ENCODE measurements around the gene SLC9A3.

- no peak for TF ChIP-seq RAD21 (IDR thresholded peaks at IDR 0.05; ENCODE audit: low read length)
- no peak for TF ChIP-seq CTCF (IDR thresholded peaks at IDR 0.05)
- TF ChIP-seq FOXM1 (IDR thresholded peaks at IDR 0.05; ENCODE audit: low read depth): no peak
- no peak for TF ChIP-seq EP300 (IDR thresholded peaks at IDR 0.05; ENCODE audit: borderline replicate concordance in 1 of 2, low read depth in 1 of 2, low read length in 1 of 2)
- no peak for TF ChIP-seq REST (IDR thresholded peaks at IDR 0.05; ENCODE audit: low read depth, low read length)
- TF ChIP-seq TAF1 (IDR thresholded peaks at IDR 0.05; ENCODE audit: borderline replicate concordance, low read depth, low read length): no peak
- no peak for TF ChIP-seq ZBTB33 (IDR thresholded peaks at IDR 0.05; ENCODE audit: borderline replicate concordance, low read depth)
- no peak for TF ChIP-seq MXI1 (IDR thresholded peaks at IDR 0.05; ENCODE audit: low read depth, low read length)
- TF ChIP-seq FOXJ3 (CRISPR knock-in tag; IDR thresholded peaks at IDR 0.05): no peak
- no peak for TF ChIP-seq GABPA (IDR thresholded peaks at IDR 0.05; ENCODE audit: low read depth)
- TF ChIP-seq SMC3 (IDR thresholded peaks at IDR 0.05; ENCODE audit: low read depth, low read length): no peak
- no peak for TF ChIP-seq POLR2AphosphoS5 (IDR thresholded peaks at IDR 0.05; ENCODE audit: low read depth, low read length)
Measured at GRCh38 chr5:541539-542318, 17.5 kb upstream of the SLC9A3 start.
